ENCODE data around the gene NGB.

NGB gene

DNA sequence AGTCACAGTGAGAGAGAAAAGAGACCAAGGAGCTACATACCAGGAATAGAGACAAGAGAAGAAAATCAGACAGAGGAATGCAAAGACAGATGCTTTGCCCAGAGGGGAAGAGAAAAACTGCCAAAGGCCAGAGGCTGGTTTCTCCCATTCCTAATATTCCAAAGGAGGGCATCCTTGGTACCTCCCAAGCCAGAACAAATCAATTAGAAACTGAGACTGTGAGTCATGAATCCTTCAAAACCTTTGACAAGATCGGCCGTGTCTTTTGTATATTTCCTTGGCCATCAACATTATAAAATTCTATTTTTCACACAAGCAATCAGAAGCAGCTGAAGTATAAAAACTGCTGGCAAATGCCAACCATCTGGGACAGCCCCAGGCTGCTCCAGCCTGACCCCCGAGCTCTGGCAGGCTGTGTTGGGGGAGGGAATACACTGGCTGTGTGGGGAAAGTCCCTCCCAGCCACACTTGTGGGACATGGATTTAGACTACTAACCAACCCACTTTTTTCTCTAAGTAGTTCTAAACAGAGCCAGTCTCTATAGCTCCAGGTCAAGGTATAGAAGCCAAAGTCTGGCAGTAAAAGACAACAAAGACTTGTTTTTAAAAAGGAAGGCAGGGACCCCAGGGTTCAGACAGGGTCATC is 36.0 kb upstream of the NGB start:
- H3K4me3 ChIP-seq (ENCODE audit: low read length), result no peak overlapping the region
- H3F3A ChIP-seq (ENCODE audit: control insufficient read depth, insufficient read depth), result no peaks in the 10 kb centered on the region
- H3K27me3 ChIP-seq (ENCODE audit: control insufficient read depth, low read length), result no peaks in the 10 kb centered on the region
- no peak overlapping the region for H3K4me2 ChIP-seq (ENCODE audit: low read length)
- TF ChIP-seq CTCF (IDR thresholded peaks at IDR 0.05; ENCODE audit: low read depth, low read length, poor library complexity, severe bottlenecking) (no peak), EZH2phosphoT487 (IDR thresholded peaks at IDR 0.05; ENCODE audit: borderline replicate concordance, low read length) (no peak)
- no peaks in the 10 kb centered on the region for H3K9me2 ChIP-seq (replicated peaks; ENCODE audit: control insufficient read depth, low read length)
- no peaks in the 10 kb centered on the region for H4K20me1 ChIP-seq (ENCODE audit: control insufficient read depth, insufficient read depth, low read depth, low read length)
- H3K27ac ChIP-seq (ENCODE audit: low read depth, low read length), result no peak overlapping the region
- no peaks in the 10 kb centered on the region for H3K79me2 ChIP-seq (ENCODE audit: control insufficient read depth, low read length)
- no peaks in the 10 kb centered on the region for H3K36me3 ChIP-seq (ENCODE audit: control insufficient read depth, low read length)
- H3K4me1 ChIP-seq (ENCODE audit: control insufficient read depth, low read length), result peaks cover 3% of the 10 kb centered on the region; the same call in 1 of the 2 replicates
- H3K9me3 ChIP-seq (ENCODE audit: control insufficient read depth, insufficient read depth, low read length), result no peaks in the 10 kb centered on the region

DNA sequence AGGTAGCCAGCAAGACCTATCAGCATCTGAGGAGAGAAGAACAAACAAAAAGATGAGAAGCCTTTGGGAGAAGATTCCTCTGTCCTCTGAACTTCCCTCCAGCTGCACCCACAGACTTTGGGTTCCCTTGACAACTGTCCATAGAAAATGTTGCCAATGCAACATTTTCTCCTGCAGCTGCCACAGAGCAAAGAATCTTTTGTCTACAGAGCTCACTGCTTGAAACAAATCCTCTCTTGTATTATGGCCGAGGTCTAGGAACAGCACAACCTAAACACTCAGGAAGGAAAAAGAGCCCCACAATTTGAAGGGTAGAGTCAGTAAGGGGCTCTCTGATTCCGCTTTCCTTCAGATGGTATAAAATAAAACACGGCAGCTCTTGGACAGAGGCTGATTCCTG is 35.4 kb upstream of the NGB start:
- no peak for TF ChIP-seq CTCF (IDR thresholded peaks at IDR 0.05; ENCODE audit: low read depth, low read length, poor library complexity, severe bottlenecking)
- TF ChIP-seq EZH2phosphoT487 (IDR thresholded peaks at IDR 0.05; ENCODE audit: borderline replicate concordance, low read length), result no peak
- no peak overlapping the region for H3K4me3 ChIP-seq (ENCODE audit: low read length)
- no peak overlapping the region for H3K4me2 ChIP-seq (ENCODE audit: low read length)
- no peaks in the 10 kb centered on the region for H3F3A ChIP-seq (ENCODE audit: control insufficient read depth, insufficient read depth)
- no peaks in the 10 kb centered on the region for H3K79me2 ChIP-seq (ENCODE audit: control insufficient read depth, low read length)
- H4K20me1 ChIP-seq (ENCODE audit: control insufficient read depth, insufficient read depth, low read depth, low read length), result no peaks in the 10 kb centered on the region
- no peaks in the 10 kb centered on the region for H3K9me3 ChIP-seq (ENCODE audit: control insufficient read depth, insufficient read depth, low read length)
- H3K9me2 ChIP-seq (replicated peaks; ENCODE audit: control insufficient read depth, low read length), result no peaks in the 10 kb centered on the region
- H3K36me3 ChIP-seq (ENCODE audit: control insufficient read depth, low read length), result no peaks in the 10 kb centered on the region
- H3K27ac ChIP-seq (ENCODE audit: low read depth, low read length), result no peak overlapping the region
- no peaks in the 10 kb centered on the region for H3K27me3 ChIP-seq (ENCODE audit: control insufficient read depth, low read length)
- peaks cover 3% of the 10 kb centered on the region; the same call in 1 of the 2 replicates for H3K4me1 ChIP-seq (ENCODE audit: control insufficient read depth, low read length)

- no peaks in the 10 kb centered on the region for H3K27me3 ChIP-seq (ENCODE audit: control insufficient read depth, low read length)
- no peak overlapping the region for H3K4me3 ChIP-seq (ENCODE audit: low read length)
- no peaks in the 10 kb centered on the region for H3K9me2 ChIP-seq (replicated peaks; ENCODE audit: control insufficient read depth, low read length)
- H3F3A ChIP-seq (ENCODE audit: control insufficient read depth, insufficient read depth), result no peaks in the 10 kb centered on the region
- TF ChIP-seq EZH2phosphoT487 (IDR thresholded peaks at IDR 0.05; ENCODE audit: borderline replicate concordance, low read length) (no peak), CTCF (IDR thresholded peaks at IDR 0.05; ENCODE audit: low read depth, low read length, poor library complexity, severe bottlenecking) (no peak)
- no peak overlapping the region for H3K4me2 ChIP-seq (ENCODE audit: low read length)
- no peaks in the 10 kb centered on the region for H3K9me3 ChIP-seq (ENCODE audit: control insufficient read depth, insufficient read depth, low read length)
- H3K4me1 ChIP-seq (ENCODE audit: control insufficient read depth, low read length), result peaks cover 3% of the 10 kb centered on the region; the same call in 1 of the 2 replicates
- no peaks in the 10 kb centered on the region for H3K36me3 ChIP-seq (ENCODE audit: control insufficient read depth, low read length)
- no peaks in the 10 kb centered on the region for H4K20me1 ChIP-seq (ENCODE audit: control insufficient read depth, insufficient read depth, low read depth, low read length)
- no peak overlapping the region for H3K27ac ChIP-seq (ENCODE audit: low read depth, low read length)
- no peaks in the 10 kb centered on the region for H3K79me2 ChIP-seq (ENCODE audit: control insufficient read depth, low read length)
Observed at GRCh38 chr14:77305696-77306095, 34.7 kb upstream of the NGB start.
